NB4 (cell line): ENCODE results near the gene LRBA.
"Not testable (repeated sequence)": the region's sequence is repeated elsewhere in the genome, so short reads cannot be mapped to it uniquely, and the experiment has no call there.

Experiments used
- MAX ChIP-seq: IDR thresholded peaks from 2 replicates; pipeline ENCODE4 v1.6.1; 2011; ENCODE audit warnings: low read depth, low read length
- MYC ChIP-seq: IDR thresholded peaks from 2 replicates; pipeline ENCODE4 v1.6.1; 2011; ENCODE audit warnings: low read depth, low read length
- POLR2A ChIP-seq: IDR thresholded peaks from 2 replicates; pipeline ENCODE4 v1.6.1; 2011; ENCODE audit warnings: mild to moderate bottlenecking; ENCODE audit not compliant: insufficient read length; ENCODE audit errors: extremely low read depth
- TF ChIP-seq, protein P1 (sequence below): IDR thresholded peaks from one replicate; pipeline ENCODE4 v1.5.1; 2012; ENCODE audit warnings: low read depth, low read length

- not testable (repeated sequence) for TF ChIP-seq POLR2A, MYC, MAX
- TF ChIP-seq, protein P1, sequence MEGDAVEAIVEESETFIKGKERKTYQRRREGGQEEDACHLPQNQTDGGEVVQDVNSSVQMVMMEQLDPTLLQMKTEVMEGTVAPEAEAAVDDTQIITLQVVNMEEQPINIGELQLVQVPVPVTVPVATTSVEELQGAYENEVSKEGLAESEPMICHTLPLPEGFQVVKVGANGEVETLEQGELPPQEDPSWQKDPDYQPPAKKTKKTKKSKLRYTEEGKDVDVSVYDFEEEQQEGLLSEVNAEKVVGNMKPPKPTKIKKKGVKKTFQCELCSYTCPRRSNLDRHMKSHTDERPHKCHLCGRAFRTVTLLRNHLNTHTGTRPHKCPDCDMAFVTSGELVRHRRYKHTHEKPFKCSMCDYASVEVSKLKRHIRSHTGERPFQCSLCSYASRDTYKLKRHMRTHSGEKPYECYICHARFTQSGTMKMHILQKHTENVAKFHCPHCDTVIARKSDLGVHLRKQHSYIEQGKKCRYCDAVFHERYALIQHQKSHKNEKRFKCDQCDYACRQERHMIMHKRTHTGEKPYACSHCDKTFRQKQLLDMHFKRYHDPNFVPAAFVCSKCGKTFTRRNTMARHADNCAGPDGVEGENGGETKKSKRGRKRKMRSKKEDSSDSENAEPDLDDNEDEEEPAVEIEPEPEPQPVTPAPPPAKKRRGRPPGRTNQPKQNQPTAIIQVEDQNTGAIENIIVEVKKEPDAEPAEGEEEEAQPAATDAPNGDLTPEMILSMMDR: not testable (repeated sequence)
These were observed 58.0 kb downstream of the LRBA start for GRCh38 chr4:150957095-150957494.
